ENCODE data around the gene PNPT1. TPM values are rescaled to one million over a fixed set of nuclear protein-coding genes. Genes with fewer than 3 reads are reported as not detected.
"Not testable (repeated sequence)": the region's sequence is repeated elsewhere in the genome, so short reads cannot be mapped to it uniquely, and the experiment has no call there.

Gene PNPT1
- total and polyA plus RNA-seq, 8 donors = 20.3 to 28.0 (median 26.0) TPM

- TF ChIP-seq CTCF (IDR thresholded peaks at IDR 0.05) = no peak
- Histone ChIP-seq H3K27me3 (no peaks in the 10 kb centered on the region), H3K27ac (no peak overlapping the region), H3K9me3 (no peaks in the 10 kb centered on the region), H3K36me3 (peaks cover 0 to 36% of the 10 kb centered on the region in 2 donors), H3K4me3 (no peak overlapping the region), H3K4me1 (peaks cover 3 to 16% of the 10 kb centered on the region in 2 donors)
- DNase-seq = no peak
- no peak for ATAC-seq
- intact Hi-C loops (cut with DNase I) = no loop called here
Observed at GRCh38 chr2:55604027-55604565, 89.5 kb downstream of the PNPT1 start.

- ATAC-seq = no peak
- Histone ChIP-seq H3K9me3 (no peaks in the 10 kb centered on the region), H3K4me3 (no peak overlapping the region), H3K27me3 (no peaks in the 10 kb centered on the region), H3K36me3 (peaks cover 0 to 58% of the 10 kb centered on the region in 2 donors), H3K4me1 (peaks cover 3 to 16% of the 10 kb centered on the region in 2 donors), H3K27ac (no peak overlapping the region)
- TF ChIP-seq CTCF (IDR thresholded peaks at IDR 0.05) = no peak
- intact Hi-C loops (cut with DNase I) = no loop called here
- no peak for DNase-seq
Observed at GRCh38 chr2:55601849-55602248, 91.8 kb downstream of the PNPT1 start.

DNA sequence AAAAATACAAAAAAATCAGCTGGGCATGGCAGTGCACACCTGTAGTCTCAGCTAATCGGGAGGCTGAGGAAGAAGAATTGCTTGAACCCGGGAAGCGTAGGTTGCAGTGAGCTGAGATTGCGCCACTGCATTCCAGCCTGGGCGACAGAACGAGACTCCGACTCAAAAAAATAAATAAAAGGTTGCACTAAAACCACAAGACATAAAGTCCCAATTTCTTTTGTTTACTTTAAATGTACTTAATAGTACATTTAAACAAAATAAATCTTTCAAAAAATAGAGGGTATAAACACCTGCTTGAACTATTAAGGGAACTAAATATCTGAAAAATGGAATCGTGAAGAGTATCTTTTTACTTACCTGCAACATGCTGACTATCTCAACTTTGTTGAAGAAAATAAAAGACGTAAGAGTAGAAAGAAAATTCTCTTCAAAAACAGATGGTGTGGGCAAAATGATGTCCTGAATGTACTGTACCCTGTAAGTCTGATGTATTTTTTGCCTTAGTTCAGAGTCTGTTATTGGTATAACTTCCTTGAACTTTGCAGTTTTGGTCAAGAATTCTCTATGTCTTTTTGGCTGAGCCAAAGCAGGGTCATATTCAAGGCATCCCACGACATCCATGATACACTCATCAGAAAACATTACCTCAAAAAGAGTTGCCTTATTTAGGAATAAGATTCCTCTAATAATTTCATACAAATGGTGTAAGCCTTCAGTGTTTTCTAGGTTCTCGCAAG is 95.4 kb downstream of the PNPT1 start:
- H3K36me3 ChIP-seq = peaks cover 0 to 68% of the 10 kb centered on the region in 2 donors
- no peak for ATAC-seq
- H3K27me3 ChIP-seq = no peaks in the 10 kb centered on the region
- H3K4me1 ChIP-seq = peaks cover 0 to 6% of the 10 kb centered on the region in 2 donors
- no peak for DNase-seq
- H3K4me3 ChIP-seq = no peak overlapping the region
- intact Hi-C loops (cut with DNase I) = no loop called here
- no peak overlapping the region for H3K27ac ChIP-seq
- TF ChIP-seq CTCF (IDR thresholded peaks at IDR 0.05) = no peak
- no peaks in the 10 kb centered on the region for H3K9me3 ChIP-seq

DNA sequence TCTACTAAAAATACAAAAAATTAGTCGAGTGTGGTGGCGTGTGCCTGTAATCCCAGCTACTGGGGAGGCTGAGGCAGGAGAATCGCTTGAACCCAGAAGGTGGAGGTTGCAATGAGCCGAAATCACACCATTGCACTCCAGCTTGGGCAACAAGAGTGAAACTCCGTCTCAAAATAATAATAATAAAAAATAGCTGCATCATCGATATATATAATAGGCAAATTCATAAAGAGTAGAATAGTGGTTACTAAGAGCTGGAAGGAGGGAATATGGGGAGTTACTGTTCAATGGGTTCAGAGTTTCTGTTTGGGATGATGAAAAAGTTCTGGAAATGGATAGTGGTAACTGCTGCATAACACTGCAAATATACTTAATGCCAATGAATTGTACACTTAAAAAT is 96.8 kb downstream of the PNPT1 start:
- DNase-seq; H3K27ac ChIP-seq; H3K4me1 ChIP-seq; ATAC-seq; H3K27me3 ChIP-seq; H3K9me3 ChIP-seq; intact Hi-C loops (cut with DNase I); H3K4me3 ChIP-seq: not testable (repeated sequence)
- peaks cover 0 to 55% of the 10 kb centered on the region in 2 donors for H3K36me3 ChIP-seq

DNA sequence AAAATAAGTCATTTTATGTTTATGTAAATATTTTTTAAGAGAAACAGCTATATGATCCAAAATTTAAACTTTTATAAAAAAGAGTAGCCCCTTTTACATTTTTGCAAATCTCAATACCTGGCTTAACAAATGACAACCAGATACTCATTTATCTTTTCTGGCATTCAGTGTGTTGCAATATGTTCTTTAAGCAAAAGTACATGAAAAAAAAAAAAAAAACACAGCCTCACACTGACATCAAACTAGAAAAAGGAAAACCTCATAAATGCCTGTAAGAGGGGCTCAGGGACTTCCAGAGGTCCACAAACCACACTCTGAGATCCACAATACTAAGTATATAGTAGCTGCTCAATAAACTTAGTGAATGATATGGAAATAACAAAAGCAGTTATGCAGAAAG is 98.1 kb downstream of the PNPT1 start:
- no peaks in the 10 kb centered on the region for H3K27me3 ChIP-seq
- intact Hi-C loops (cut with DNase I) = no loop called here
- H3K36me3 ChIP-seq = peaks cover 0 to 47% of the 10 kb centered on the region in 2 donors
- H3K9me3 ChIP-seq = no peaks in the 10 kb centered on the region
- ATAC-seq (no peak), DNase-seq (no peak)
- no peak overlapping the region for H3K4me3 ChIP-seq
- peaks cover 0 to 7% of the 10 kb centered on the region in 2 donors for H3K4me1 ChIP-seq
- no peak overlapping the region for H3K27ac ChIP-seq
- no peak for TF ChIP-seq CTCF (IDR thresholded peaks at IDR 0.05)

All from left lung (tissue), 10 donors.